ENCODE data around the gene SPATA24. TPM values are rescaled to one million over a fixed set of nuclear protein-coding genes. Genes with fewer than 3 reads are reported as not detected.

SPATA24 gene
- total RNA-seq, 1 donor from 2014 or later: 12.4 TPM

GRCh38 chr5:139401546-139401945, 2.3 kb downstream of the SPATA24 start:
- DNase-seq (ENCODE audit: low spot score): no peak
- intact Hi-C loops (cut with DNase I): no loop called here

GRCh38 chr5:139399501-139400121, 4.3 kb downstream of the SPATA24 start:
- DNase-seq (ENCODE audit: low spot score): no peak
- intact Hi-C loops (cut with DNase I): no loop called here

- intact Hi-C loops (cut with DNase I): no loop called here
- DNase-seq (ENCODE audit: low spot score): no peak
Measured at GRCh38 chr5:139397921-139398320, 6.0 kb downstream of the SPATA24 start.

GRCh38 chr5:139396691-139397090, 7.2 kb downstream of the SPATA24 start:
- no peak for DNase-seq (ENCODE audit: low spot score)
- intact Hi-C loops (cut with DNase I): no loop called here

- intact Hi-C loops (cut with DNase I): loop anchor here (2.0 kb wide), 1 partner anchor 23 kb away; no protein-coding TSS in a partner anchor
- no peak for DNase-seq (ENCODE audit: low spot score)
Measured at GRCh38 chr5:139395844-139396640, 7.8 kb downstream of the SPATA24 start.

GRCh38 chr5:139394654-139395566, 9.0 kb downstream of the SPATA24 start, which contains the start of gene PROB1:
PROB1 (minus strand) TSS chr5:139395104; CDS start chr5:139395081, 23 bp downstream.
- DNase-seq (ENCODE audit: low spot score): peak; percentile 87
- intact Hi-C loops (cut with DNase I): loop anchor here (2.0 to 5.0 kb wide), 4 partner anchors 24 to 128 kb away; partner anchors contain the start of genes MATR3 and PAIP2

- intact Hi-C loops (cut with DNase I): loop anchor here (2.0 to 5.0 kb wide), 4 partner anchors 25 to 127 kb away; partner anchors contain the start of genes MATR3 and PAIP2
- DNase-seq (ENCODE audit: low spot score): no peak
Measured at GRCh38 chr5:139394123-139394653, 9.7 kb downstream of the SPATA24 start.

GRCh38 chr5:139393497-139394122, 10.3 kb downstream of the SPATA24 start:
- intact Hi-C loops (cut with DNase I): loop anchor here (2.0 to 5.0 kb wide), 4 partner anchors 25 to 126 kb away; partner anchors contain the start of genes MATR3 and PAIP2
- no peak for DNase-seq (ENCODE audit: low spot score)

- intact Hi-C loops (cut with DNase I): loop anchor here (5.0 kb wide), 3 partner anchors 51 to 126 kb away; partner anchors contain the start of genes MATR3 and PAIP2
- DNase-seq (ENCODE audit: low spot score): peak; percentile 87
Measured at GRCh38 chr5:139392678-139393496, 11.0 kb downstream of the SPATA24 start.

GRCh38 chr5:139392324-139392677, 11.6 kb downstream of the SPATA24 start:
- DNase-seq (ENCODE audit: low spot score): no peak
- intact Hi-C loops (cut with DNase I): loop anchor here (5.0 kb wide), 3 partner anchors 50 to 125 kb away; partner anchors contain the start of genes MATR3 and PAIP2

- DNase-seq (ENCODE audit: low spot score): no peak
- intact Hi-C loops (cut with DNase I): loop anchor here (5.0 kb wide), 3 partner anchors 49 to 124 kb away; partner anchors contain the start of genes MATR3 and PAIP2
Measured at GRCh38 chr5:139391570-139392323, 12.1 kb downstream of the SPATA24 start.

GRCh38 chr5:139390639-139391569, 13.0 kb downstream of the SPATA24 start:
- DNase-seq (ENCODE audit: low spot score): peak; percentile 46
- intact Hi-C loops (cut with DNase I): loop anchor here (5.0 kb wide), 3 partner anchors 49 to 124 kb away; partner anchors contain the start of genes MATR3 and PAIP2

- intact Hi-C loops (cut with DNase I): loop anchor here (5.0 kb wide), 3 partner anchors 48 to 123 kb away; partner anchors contain the start of genes MATR3 and PAIP2
- peak; percentile 55 for DNase-seq (ENCODE audit: low spot score)
Measured at GRCh38 chr5:139389701-139390638, 13.9 kb downstream of the SPATA24 start, which contains the start of gene MZB1. MZB1 (minus strand) TSS chr5:139389913; CDS start chr5:139389856, 57 bp downstream.

GRCh38 chr5:139388198-139388821, 15.6 kb downstream of the SPATA24 start:
- no peak for DNase-seq (ENCODE audit: low spot score)
- intact Hi-C loops (cut with DNase I): no loop called here

Data from cardiac septum (tissue), 1 donor.